Mesothelial cell of epicardium (in vitro differentiated cells): Measurements from ENCODE around the gene FAM174C. TPM values are rescaled to one million over a fixed set of nuclear protein-coding genes. Genes with fewer than 3 reads are reported as not detected.

ENCODE experiments used
- DNase-seq, 2 experiments: peaks; one replicate each; pipeline ENCODE4 v3.0.0; 2021; ENCODE audit warnings: low spot score in 2 of 2; ENCODE audit not compliant: unreplicated experiment in 2 of 2
- H3K27ac Mint-ChIP-seq: 2 replicates; pipeline ENCODE4 v1.8.0; 2021; ENCODE audit warnings: mixed read lengths
- H3K27me3 Mint-ChIP-seq: 2 replicates; pipeline ENCODE4 v1.8.0; 2021; ENCODE audit warnings: low read depth, mixed read lengths
- H3K36me3 Mint-ChIP-seq: 2 replicates; pipeline ENCODE4 v1.8.0; 2021; ENCODE audit warnings: mixed read lengths
- H3K4me1 Mint-ChIP-seq: 2 replicates; pipeline ENCODE4 v1.8.0; 2021; ENCODE audit warnings: mixed read lengths
- H3K4me3 Mint-ChIP-seq: 2 replicates; pipeline ENCODE4 v1.8.0; 2021; ENCODE audit warnings: mild to moderate bottlenecking, moderate library complexity, mixed read lengths
- H3K9me3 Mint-ChIP-seq: 2 replicates; pipeline ENCODE4 v1.8.0; 2021; ENCODE audit warnings: mixed read lengths
- total RNA-seq: library from RNA; stranded (reverse); gene quantifications from 3 replicates; pipeline ENCODE4 v1.2.1, GENCODE V29; 2021
- TF ChIP-seq, protein P1 (sequence below): fragments of 200-600 bp; sonication (generic); IDR thresholded peaks from one replicate; pipeline ENCODE4 v1.5.0; 2021; ENCODE audit warnings: antibody characterized with exemption; ENCODE audit not compliant: unreplicated experiment

FAM174C gene
- total RNA-seq, 1 donor from 2014 or later: 24.4 TPM

DNA sequence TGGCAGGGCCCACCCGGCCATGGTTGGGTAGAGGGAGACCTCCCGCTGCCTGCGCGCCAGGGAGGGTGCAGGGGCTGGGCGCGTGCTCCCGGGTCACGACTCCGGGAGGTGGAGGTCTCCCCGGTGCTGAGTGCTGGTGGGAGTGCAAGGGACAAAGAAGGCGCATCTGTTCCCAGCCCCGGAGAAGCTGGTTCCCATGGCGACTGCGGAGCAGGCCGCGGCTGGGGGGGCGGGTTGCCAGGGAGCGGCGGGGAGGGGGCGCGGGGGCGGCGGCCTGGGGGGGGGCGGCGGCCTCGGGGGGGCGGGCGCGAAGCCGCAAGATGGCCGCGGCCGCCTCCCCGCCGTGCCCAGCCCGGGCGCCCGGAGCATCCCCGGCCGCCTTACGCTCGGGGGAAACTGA lies 38.8 kb upstream of the FAM174C start:
- Mint-ChIP-seq H3K27ac (no peak overlapping the region), H3K36me3 (no peaks in the 10 kb centered on the region), H3K4me3 (peak overlapping the region; percentile 56), H3K9me3 (no peaks in the 10 kb centered on the region), H3K4me1 (peaks cover 32% of the 10 kb centered on the region), H3K27me3 (no peaks in the 10 kb centered on the region)
- TF ChIP-seq, protein P1, sequence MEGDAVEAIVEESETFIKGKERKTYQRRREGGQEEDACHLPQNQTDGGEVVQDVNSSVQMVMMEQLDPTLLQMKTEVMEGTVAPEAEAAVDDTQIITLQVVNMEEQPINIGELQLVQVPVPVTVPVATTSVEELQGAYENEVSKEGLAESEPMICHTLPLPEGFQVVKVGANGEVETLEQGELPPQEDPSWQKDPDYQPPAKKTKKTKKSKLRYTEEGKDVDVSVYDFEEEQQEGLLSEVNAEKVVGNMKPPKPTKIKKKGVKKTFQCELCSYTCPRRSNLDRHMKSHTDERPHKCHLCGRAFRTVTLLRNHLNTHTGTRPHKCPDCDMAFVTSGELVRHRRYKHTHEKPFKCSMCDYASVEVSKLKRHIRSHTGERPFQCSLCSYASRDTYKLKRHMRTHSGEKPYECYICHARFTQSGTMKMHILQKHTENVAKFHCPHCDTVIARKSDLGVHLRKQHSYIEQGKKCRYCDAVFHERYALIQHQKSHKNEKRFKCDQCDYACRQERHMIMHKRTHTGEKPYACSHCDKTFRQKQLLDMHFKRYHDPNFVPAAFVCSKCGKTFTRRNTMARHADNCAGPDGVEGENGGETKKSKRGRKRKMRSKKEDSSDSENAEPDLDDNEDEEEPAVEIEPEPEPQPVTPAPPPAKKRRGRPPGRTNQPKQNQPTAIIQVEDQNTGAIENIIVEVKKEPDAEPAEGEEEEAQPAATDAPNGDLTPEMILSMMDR: no peak
- no peak for DNase-seq

DNA sequence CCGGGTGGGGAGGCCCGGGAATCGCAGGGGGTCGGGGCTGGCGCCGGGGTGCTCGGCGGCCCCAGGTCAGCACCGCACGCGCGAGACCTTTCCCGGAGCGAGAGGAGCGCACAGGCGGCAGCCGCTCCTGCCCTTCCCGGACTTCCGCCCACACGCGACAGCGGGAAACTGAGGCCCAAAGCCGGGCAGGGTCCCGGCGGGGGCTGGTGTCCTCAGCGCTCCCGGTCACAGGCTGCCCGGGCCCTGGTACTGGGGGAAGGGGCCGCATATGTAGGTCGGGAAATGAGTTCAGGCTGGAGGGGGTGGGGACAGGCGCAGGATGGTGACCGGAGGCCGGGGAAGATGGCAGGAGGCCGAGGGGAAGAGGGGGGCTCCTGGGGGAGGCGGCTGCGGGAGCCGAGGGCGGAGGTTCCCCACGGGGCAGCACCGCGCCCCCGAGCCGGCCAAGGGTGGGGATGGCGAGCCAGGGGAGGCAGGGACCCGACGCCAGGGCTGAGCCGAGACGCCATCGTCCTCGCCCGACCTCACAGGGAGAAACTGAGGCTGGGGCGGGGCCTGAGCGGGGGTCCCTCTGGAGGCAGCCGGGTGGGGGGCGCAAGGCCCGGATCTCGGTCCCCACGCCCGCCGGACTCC lies 38.2 kb upstream of the FAM174C start:
- Mint-ChIP-seq H3K36me3 (no peaks in the 10 kb centered on the region), H3K4me1 (peaks cover 27% of the 10 kb centered on the region), H3K27ac (no peak overlapping the region), H3K9me3 (no peaks in the 10 kb centered on the region), H3K4me3 (peak overlapping the region; percentile 58), H3K27me3 (no peaks in the 10 kb centered on the region)
- no peak for DNase-seq
- TF ChIP-seq, protein P1: no peak

DNA sequence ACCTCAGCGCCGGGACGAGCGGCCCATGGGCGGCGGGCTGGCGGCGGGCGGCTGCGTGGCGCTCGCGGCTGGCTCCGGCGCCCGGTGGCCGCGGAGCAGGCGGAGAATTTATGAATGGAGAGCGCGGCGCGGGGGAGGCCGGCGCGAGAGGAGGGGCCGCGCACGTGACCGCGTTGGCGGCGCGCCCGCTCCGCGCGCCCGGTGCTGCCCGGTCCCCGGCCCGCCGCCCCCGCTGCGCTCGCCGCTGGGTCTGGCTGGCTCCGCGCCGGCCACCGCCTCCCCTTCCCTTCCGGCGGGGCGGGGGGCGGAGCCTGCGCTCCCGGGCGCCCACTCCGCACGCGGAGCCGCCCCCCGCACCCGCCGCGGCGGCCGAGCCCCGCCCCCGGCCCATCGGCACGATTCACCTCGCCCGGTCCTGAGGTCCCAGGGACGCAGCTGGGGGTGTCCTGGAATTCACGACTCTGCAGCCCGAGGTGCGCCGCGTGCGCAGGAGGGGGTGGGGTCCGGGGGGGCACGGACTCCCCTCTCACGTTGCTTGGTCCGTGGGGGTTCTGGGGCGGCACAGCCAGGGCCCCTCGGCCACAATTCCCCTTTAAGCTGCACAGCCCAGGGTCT lies 37.5 kb upstream of the FAM174C start, which contains the start of gene CBARP:
CBARP (minus strand) TSS at position 252 of the 615 bp plus-strand sequence. CDS start 1,905 bp downstream, outside the sequence.
- Mint-ChIP-seq H3K4me1 (peaks cover 23% of the 10 kb centered on the region), H3K4me3 (peak within 1 kb of the TSS; percentile 72), H3K9me3 (no peaks in the 10 kb centered on the region), H3K27me3 (no peaks in the 10 kb centered on the region), H3K36me3 (no peaks in the 10 kb centered on the region), H3K27ac (peak within 1 kb of the TSS; percentile 80)
- no peak for DNase-seq
- TF ChIP-seq, protein P1: no peak

DNA sequence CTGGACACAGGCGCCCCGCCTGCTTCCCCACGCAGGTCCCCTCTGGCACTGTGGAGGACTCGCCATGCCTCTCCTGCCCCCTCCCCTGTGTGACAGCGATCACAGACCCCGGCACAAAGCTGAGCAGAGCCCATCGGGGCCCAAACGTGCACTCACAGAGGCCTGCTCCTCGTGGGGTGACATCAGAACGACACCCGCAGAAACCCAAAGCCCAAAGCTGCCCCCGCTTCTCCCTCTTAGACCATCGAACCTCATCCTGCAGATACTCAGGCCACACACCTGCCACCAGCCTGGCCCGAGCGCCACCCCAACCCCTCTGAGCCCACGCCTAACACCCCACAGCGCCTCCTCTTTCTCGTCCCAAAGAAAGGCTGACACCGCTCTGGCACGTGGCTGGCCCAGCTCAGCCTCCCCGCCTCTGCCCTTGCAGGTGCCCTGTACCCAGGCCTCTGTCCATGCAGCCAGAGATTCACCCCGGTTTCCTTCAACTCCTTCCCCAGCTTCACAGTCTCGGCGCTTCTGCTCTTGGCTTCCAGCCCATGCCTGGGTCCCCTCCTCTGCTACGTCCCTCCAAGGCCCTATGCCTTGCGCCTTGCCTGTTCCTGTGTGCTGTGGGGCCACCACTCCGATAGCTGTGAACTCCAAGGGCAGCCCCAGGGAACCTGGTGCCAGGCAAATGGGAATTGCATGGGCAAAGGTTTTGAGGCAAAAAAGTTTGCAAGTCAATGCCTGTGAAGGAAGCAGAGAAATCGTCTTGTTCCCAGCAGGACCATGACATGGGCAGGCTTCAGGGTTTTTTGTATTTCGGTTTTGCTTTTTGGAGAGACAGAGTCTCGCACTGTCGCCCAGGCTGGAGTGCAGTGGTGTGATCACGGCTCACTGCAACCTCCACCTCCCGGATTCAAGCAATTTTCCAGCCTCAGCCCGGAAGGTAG lies 36.7 kb upstream of the FAM174C start:
- Mint-ChIP-seq H3K36me3 (no peaks in the 10 kb centered on the region), H3K4me1 (peaks cover 20% of the 10 kb centered on the region), H3K4me3 (peak overlapping the region; percentile 72), H3K27me3 (no peaks in the 10 kb centered on the region), H3K9me3 (no peaks in the 10 kb centered on the region), H3K27ac (peak overlapping the region; percentile 80)
- no peak for DNase-seq
- TF ChIP-seq, protein P1: no peak

DNA sequence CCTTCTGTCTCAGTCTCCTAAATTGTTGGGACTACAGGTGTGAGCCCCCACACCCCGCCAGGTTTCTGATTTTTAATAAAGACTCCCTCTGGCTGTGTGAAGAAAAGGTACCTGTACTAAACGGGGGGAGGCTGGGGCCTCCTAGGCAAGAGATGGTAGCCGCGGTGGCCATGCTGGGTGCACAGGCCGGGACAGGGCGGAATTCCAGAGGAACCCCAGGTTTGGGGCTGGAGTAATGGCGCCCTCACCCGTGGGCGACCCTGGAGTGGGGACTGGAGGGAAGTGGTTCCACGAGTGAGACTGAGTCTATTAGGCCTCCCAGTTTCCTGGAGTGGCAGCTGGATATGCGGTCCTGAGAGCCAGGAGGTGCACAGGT lies 35.9 kb upstream of the FAM174C start:
- H3K4me1 Mint-ChIP-seq: peaks cover 21% of the 10 kb centered on the region
- H3K27me3 Mint-ChIP-seq: no peaks in the 10 kb centered on the region
- no peaks in the 10 kb centered on the region for H3K36me3 Mint-ChIP-seq
- TF ChIP-seq, protein P1: no peak
- no peak for DNase-seq
- H3K4me3 Mint-ChIP-seq: peak overlapping the region; percentile 72
- no peaks in the 10 kb centered on the region for H3K9me3 Mint-ChIP-seq
- H3K27ac Mint-ChIP-seq: peak overlapping the region; percentile 80
